Mucosa of rectum (tissue), 2 donors: ENCODE measurements around the gene ULK4.

Source experiments
- H3K27ac ChIP-seq, 2 donors: one replicate each; pipeline ENCODE4 v1.7.0; 2013; ENCODE audit warnings: inconsistent platforms in 2 of 2, low read depth in 2 of 2, low read length in 2 of 2
- H3K27me3 ChIP-seq, 2 donors: one replicate each; pipeline ENCODE4 v1.7.0; 2013; ENCODE audit warnings: low read length in 2 of 2; ENCODE audit not compliant: control insufficient read depth in 2 of 2, insufficient read depth in 2 of 2
- H3K36me3 ChIP-seq, 2 donors: one replicate each; pipeline ENCODE4 v1.7.0; 2013; ENCODE audit warnings: low read length in 2 of 2; ENCODE audit not compliant: control insufficient read depth in 2 of 2, insufficient read depth in 2 of 2
- H3K4me1 ChIP-seq, 2 donors: one replicate each; pipeline ENCODE4 v1.7.0; 2013; ENCODE audit warnings: low read length in 2 of 2, mild to moderate bottlenecking in 1 of 2; ENCODE audit not compliant: control insufficient read depth in 2 of 2, insufficient read depth in 2 of 2
- H3K4me3 ChIP-seq, 2 donors: one replicate each; pipeline ENCODE4 v1.7.0; 2013; ENCODE audit warnings: low read length in 2 of 2
- H3K9ac ChIP-seq, 2 donors: one replicate each; pipeline ENCODE4 v1.7.0; 2013; ENCODE audit warnings: low read length in 2 of 2, low read depth in 1 of 2, mild to moderate bottlenecking in 1 of 2
- H3K9me3 ChIP-seq, 2 donors: one replicate each; pipeline ENCODE4 v1.7.0; 2013; ENCODE audit warnings: low read length in 2 of 2; ENCODE audit not compliant: control insufficient read depth in 2 of 2
- donor health status: healthy.
- donor health status: Normal muscosa, but diverticular disease.

ULK4 gene

DNA sequence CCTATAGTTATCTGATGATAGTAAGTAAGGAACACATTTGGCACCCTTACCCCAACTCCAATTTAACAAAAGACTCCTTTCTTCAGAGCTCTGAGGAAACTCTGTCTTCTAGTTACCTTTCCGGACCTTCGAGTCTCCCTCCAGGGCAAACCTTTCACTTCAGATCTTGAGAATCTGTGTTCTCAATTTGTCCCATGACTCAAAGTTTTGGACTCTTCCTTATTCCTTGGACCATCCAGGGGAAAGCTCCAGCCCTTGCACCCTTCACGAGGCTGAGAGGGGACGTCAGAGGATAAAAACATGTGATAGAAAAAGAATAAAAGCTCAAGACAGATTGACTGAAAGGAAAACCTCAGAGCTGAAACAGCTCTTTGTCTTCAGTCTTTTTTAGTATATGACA lies 685.7 kb downstream of the ULK4 start:
- Histone ChIP-seq H3K27ac (no peak overlapping the region), H3K36me3 (no peaks in the 10 kb centered on the region), H3K4me3 (no peak overlapping the region), H3K9ac (no peak overlapping the region), H3K4me1 (no peaks in the 10 kb centered on the region), H3K27me3 (no peaks in the 10 kb centered on the region), H3K9me3 (no peaks in the 10 kb centered on the region)

DNA sequence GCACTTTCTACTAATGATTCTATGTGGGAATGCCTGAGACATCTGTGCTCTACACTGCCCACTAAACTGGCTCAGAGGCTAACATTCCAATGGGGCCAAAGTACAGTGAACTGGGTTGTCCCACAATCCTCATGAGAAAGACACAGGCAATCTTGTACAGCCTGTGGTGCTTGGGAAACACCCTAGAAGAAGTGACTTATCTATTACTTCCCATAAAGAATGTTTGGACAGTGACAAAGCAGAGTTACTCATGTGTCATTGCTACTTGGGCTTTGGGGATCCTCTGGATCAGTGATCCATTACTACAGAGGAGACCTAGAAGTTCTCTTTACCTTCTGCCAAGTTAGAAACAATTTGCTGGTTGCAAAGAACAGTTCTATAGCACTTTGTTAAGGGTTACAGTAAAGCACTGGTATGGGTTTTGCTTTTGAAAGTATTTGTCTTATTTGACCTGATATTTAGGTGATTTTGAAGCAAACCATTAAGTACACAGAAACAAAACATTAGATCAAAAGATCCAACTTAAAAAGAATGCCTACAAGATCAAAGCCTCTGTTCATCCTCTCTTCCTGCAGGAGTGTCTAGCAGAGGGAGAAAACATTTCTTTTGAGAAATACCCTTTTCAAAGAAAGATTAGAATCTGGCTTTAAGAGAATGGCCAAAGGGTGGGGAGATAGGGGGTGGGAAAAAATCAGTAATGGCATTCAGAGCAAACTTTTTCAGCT lies 686.8 kb downstream of the ULK4 start:
- H3K9ac ChIP-seq: no peak overlapping the region
- no peaks in the 10 kb centered on the region for H3K27me3 ChIP-seq
- H3K4me1 ChIP-seq: no peaks in the 10 kb centered on the region
- no peaks in the 10 kb centered on the region for H3K9me3 ChIP-seq
- no peak overlapping the region for H3K4me3 ChIP-seq
- no peaks in the 10 kb centered on the region for H3K36me3 ChIP-seq
- H3K27ac ChIP-seq: no peak overlapping the region

DNA sequence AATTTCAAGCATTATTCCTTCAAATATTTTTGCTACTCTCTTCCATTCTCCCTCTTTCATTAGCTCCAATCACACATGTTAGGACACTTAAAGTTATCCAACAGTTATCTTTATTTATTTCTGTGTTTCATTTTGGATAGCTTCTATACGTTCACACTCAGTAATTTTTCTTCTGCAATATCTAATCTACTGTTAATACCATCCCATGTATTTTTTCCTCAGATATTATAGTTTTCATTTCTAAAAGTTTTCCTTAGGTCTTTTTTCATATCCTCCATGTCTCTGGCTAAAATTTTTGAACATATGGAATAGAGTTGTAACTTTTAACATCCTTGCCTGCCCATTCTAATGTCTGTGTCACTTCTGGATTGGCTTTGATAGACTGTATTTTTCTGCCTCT lies 689.2 kb downstream of the ULK4 start:
- H3K27me3 ChIP-seq: no peaks in the 10 kb centered on the region
- no peaks in the 10 kb centered on the region for H3K9me3 ChIP-seq
- H3K4me3 ChIP-seq: no peak overlapping the region
- no peak overlapping the region for H3K9ac ChIP-seq
- no peak overlapping the region for H3K27ac ChIP-seq
- no peaks in the 10 kb centered on the region for H3K36me3 ChIP-seq
- H3K4me1 ChIP-seq: no peaks in the 10 kb centered on the region

DNA sequence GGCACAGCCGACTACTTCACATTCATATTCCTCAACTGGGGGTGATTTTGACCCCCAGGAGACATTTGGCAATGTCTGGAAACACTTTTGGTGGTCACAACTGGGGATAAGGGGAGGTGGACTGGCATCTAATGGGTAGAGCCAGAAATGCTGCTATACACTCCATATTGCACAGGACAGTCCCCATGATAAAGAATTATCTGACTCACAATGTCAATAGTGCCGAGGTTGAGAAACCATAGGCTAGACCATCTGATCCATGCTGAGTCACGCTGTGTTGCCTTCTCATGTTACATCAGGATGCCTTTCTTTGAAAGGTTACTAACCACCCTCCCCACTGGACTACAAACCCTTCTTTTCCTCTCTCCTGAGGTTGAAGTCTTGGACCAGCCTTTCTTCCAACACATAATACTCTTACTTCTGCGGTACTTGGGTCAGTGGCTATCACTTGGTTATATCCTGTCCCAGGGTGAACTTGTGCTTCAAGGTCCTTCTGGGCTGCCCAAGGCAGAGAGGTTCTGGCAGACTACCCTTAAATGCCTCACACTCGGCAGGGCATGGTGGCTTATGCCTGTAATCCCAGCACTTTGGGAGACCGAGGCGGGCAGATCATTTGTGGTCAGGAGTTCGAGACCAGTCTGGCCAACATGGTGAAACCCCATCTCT lies 693.8 kb downstream of the ULK4 start:
- H3K4me1 ChIP-seq: no peaks in the 10 kb centered on the region
- H3K9me3 ChIP-seq: no peaks in the 10 kb centered on the region
- no peaks in the 10 kb centered on the region for H3K27me3 ChIP-seq
- no peak overlapping the region for H3K4me3 ChIP-seq
- H3K27ac ChIP-seq: no peak overlapping the region
- no peak overlapping the region for H3K9ac ChIP-seq
- no peaks in the 10 kb centered on the region for H3K36me3 ChIP-seq

- Histone ChIP-seq H3K27me3 (no peaks in the 10 kb centered on the region), H3K4me3 (no peak overlapping the region), H3K4me1 (no peaks in the 10 kb centered on the region), H3K36me3 (no peaks in the 10 kb centered on the region), H3K27ac (no peak overlapping the region), H3K9ac (no peak overlapping the region), H3K9me3 (no peaks in the 10 kb centered on the region)
Measured at GRCh38 chr3:41265823-41266273, 696.1 kb downstream of the ULK4 start.

GRCh38 chr3:41265011-41265545 lies 696.8 kb downstream of the ULK4 start:
- H3K36me3 ChIP-seq: no peaks in the 10 kb centered on the region
- H3K9ac ChIP-seq: no peak overlapping the region
- no peak overlapping the region for H3K4me3 ChIP-seq
- H3K27ac ChIP-seq: no peak overlapping the region
- H3K9me3 ChIP-seq: no peaks in the 10 kb centered on the region
- no peaks in the 10 kb centered on the region for H3K27me3 ChIP-seq
- H3K4me1 ChIP-seq: no peaks in the 10 kb centered on the region

DNA sequence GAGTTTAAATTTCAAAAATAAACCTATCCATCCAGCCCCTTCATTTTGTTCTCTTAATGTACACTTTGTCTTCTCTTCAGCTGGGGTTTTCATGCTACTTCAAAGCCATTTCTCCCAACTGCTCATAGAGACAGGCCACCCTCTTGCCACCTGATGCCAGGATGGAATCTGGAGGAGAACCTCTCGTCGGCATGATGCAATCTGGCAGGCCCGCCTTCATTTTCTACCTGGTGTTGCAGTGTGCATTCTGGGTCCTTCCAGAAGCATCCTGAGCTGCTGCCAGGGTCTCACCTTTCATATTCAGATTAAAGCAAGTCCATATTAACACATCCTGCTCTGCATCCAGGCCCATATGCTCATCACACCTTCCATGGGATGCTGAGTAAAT lies 701.8 kb downstream of the ULK4 start:
- Histone ChIP-seq H3K4me3 (no peak overlapping the region), H3K36me3 (no peaks in the 10 kb centered on the region), H3K27ac (no peak overlapping the region), H3K9me3 (no peaks in the 10 kb centered on the region), H3K9ac (no peak overlapping the region), H3K27me3 (no peaks in the 10 kb centered on the region), H3K4me1 (no peaks in the 10 kb centered on the region)

DNA sequence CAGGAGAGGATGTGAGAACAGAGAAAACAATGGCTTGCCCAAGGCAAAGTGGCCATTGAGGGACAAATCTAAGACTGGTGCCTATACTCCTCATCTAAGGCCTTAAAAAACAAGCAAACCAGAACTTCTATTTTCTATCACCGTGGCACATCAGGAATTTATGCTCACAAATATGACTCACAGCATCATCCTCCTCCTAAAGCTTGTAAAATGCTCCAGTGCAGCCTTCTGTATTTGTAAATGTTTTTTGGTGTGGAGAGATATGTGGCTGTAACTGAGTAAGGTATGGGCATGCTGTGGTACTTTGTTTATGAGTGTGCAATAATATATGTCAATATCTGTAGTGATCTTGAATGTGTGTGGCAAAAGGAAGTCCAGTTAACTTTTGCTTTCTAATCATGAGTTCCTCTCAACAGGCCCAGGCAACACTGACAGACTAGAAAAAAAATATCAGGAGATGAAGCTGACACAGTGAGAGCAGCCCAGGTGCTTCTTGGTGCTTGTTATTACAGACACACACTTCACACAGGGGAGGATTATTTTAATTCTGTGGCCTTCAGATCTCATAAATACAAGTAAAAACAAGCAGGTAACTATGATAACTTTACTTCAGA lies 702.3 kb downstream of the ULK4 start:
- no peaks in the 10 kb centered on the region for H3K36me3 ChIP-seq
- no peak overlapping the region for H3K27ac ChIP-seq
- H3K9ac ChIP-seq: no peak overlapping the region
- H3K27me3 ChIP-seq: no peaks in the 10 kb centered on the region
- no peaks in the 10 kb centered on the region for H3K9me3 ChIP-seq
- no peak overlapping the region for H3K4me3 ChIP-seq
- no peaks in the 10 kb centered on the region for H3K4me1 ChIP-seq

DNA sequence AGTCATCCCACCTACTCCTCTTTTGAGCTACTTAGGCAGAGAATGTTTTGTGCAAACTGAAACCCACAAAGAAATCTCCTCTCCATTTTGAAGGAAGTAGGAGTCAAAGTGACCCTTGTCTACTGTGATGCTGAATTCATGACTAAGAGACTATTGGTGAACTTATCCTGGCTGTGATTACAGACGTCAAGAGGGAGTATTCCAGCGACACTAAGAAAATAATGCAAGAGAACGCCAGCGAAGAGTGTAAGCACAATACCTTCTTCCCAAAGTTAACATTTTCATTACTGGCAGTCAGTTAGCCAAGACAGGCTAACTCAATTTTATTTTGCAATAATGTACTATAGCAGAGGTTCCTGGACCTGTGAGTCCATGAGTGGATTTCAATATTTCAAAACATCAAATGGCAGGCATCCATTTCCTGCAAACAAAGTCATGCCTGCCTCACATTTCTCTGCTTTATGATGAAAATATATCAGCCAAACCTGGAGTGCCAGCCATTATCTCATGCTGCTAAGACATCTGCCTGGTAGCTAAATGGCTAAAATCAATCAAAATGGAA lies 703.6 kb downstream of the ULK4 start:
- Histone ChIP-seq H3K27ac (no peak overlapping the region), H3K36me3 (no peaks in the 10 kb centered on the region), H3K9me3 (no peaks in the 10 kb centered on the region), H3K27me3 (no peaks in the 10 kb centered on the region), H3K4me1 (no peaks in the 10 kb centered on the region), H3K9ac (no peak overlapping the region), H3K4me3 (no peak overlapping the region)

GRCh38 chr3:41251593-41251992 lies 710.3 kb downstream of the ULK4 start:
- no peak overlapping the region for H3K27ac ChIP-seq
- no peaks in the 10 kb centered on the region for H3K4me1 ChIP-seq
- no peaks in the 10 kb centered on the region for H3K9me3 ChIP-seq
- H3K36me3 ChIP-seq: no peaks in the 10 kb centered on the region
- no peak overlapping the region for H3K4me3 ChIP-seq
- no peaks in the 10 kb centered on the region for H3K27me3 ChIP-seq
- H3K9ac ChIP-seq: no peak overlapping the region
